Fibroblast of villous mesenchyme (primary cell): ENCODE results near the gene STPG1. TPM values are rescaled to one million over a fixed set of nuclear protein-coding genes. Genes with fewer than 3 reads are reported as not detected.
"Not testable (repeated sequence)": the region's sequence is repeated elsewhere in the genome, so short reads cannot be mapped to it uniquely, and the experiment has no call there.

ENCODE experiments used
- DNase-seq: peaks from one replicate; pipeline ENCODE4 v3.0.0-alpha.2; 2010; ENCODE audit warnings: low read depth
- H3K4me3 ChIP-seq: 2 replicates; pipeline ENCODE4 v1.5.1; 2011; ENCODE audit warnings: low read depth, mild to moderate bottlenecking, low read length
- CTCF ChIP-seq: IDR thresholded peaks from 2 replicates; pipeline ENCODE4 v1.5.1; 2012; ENCODE audit warnings: low read depth, mild to moderate bottlenecking, low read length; ENCODE audit not compliant: insufficient read depth
- total RNA-seq: library from RNA; depleted of rRNA; stranded (reverse); fragments of >200 nt; gene quantifications from 2 replicates; pipeline ENCODE4 v1.2.3, GENCODE V29; 2012

The STPG1 gene, protein sequence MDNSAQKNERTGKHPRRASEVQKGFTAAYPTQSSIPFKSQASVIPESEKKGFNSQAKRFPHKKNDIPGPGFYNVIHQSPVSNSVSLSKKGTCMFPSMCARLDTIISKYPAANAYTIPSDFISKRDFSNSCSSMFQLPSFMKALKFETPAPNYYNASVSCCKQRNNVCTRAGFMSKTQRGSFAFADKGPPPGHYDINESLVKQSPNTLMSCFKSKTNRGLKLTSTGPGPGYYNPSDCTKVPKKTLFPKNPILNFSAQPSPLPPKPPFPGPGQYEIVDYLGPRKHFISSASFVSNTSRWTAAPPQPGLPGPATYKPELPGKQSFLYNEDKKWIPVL
- total RNA-seq: 4.2 and 9.9 TPM in 2 replicates

GRCh38 chr1:24413350-24414163 is at the start of gene STPG1:
Gene STPG1, minus strand, starts transcription at chr1:24413782. Its CDS starts 12,394 bp downstream, at chr1:24401388.
- H3K4me3 ChIP-seq: peak within 1 kb of the TSS; percentile 69
- DNase-seq: peak; percentile 87
- no peak for TF ChIP-seq CTCF

DNA sequence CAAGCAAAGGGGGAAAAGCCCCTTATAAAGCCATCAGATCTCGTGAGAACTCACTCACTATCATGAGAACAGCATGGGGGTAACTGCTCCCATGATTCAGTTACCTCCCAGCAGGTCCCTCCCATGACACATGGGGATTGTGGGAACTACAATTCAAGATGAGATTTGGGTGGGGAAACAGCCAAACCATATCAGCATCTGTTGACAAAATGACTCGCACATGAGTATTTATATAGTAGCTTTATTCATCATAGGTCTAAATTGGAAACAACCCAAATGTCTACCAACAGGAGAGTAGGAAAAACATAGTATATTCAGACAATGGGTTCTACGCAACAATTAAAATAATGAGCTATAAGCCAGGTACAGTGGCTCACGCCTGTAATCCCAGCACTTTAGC is 48.5 kb upstream of the STPG1 start:
- not testable (repeated sequence) for H3K4me3 ChIP-seq, DNase-seq

DNA sequence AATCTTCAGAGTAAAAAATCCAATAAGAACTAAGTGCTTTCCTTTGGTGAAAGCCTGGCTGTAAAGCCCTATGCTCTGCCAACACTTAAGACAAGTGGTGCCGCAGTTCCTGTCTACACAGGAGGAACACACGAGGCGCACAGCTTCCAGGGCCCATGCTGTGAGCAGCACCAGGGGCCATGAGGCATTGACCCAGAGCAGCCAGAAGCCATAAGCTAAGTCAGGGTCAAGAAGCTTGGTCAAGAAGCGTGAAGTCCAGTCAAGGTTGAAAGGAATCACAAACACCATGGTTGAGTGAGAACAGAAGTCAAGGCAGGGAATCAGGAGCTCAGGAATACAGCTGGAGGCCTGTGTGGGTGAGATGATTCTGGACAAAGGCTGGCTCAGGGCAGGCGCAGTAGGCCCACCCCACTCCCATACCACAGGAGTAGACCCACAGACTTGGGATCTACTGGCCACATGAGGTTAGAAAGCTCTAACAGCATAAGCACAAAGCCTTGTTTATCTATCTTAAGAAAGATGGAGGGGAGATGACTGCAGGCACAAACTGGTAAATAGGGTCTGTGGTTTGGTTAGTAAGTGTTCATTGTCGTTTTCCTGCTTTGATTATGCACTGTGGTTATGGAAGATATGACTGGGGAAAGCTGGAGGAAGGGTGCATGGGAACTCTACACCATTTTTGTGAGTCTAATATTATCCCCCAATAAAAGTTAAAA is 46.1 kb upstream of the STPG1 start:
- no peak overlapping the region for H3K4me3 ChIP-seq
- no peak for TF ChIP-seq CTCF
- no peak for DNase-seq

DNA sequence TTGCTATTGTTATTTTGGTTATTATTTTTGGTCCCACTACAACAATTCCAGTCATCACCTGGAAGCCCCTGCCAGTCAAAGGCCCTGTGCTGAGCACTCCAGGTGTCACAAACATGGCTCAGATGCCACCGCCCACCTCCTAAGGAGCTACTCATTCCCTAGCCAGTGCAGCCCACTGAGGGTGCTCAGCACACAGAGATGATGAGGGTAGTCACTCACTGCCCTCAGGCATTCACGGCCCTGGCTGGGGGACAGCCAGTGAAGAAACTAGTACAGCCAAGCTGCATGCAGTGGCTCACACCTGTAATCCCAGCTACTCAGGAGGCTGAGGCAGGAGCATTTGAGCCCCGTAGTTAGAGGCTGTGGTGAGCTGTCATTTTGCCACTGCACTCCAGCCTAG is 44.3 kb upstream of the STPG1 start:
- DNase-seq: no peak
- no peak for TF ChIP-seq CTCF
- no peak overlapping the region for H3K4me3 ChIP-seq

GRCh38 chr1:24455272-24455671 is 41.7 kb upstream of the STPG1 start:
- no peak for DNase-seq
- no peak overlapping the region for H3K4me3 ChIP-seq
- TF ChIP-seq CTCF: no peak

GRCh38 chr1:24454673-24455072 is 41.1 kb upstream of the STPG1 start:
- no peak overlapping the region for H3K4me3 ChIP-seq
- no peak for DNase-seq
- no peak for TF ChIP-seq CTCF
